Omental fat pad (tissue), 4 donors: ENCODE results near the gene ROM1. TPM values are rescaled to one million over a fixed set of nuclear protein-coding genes. Genes with fewer than 3 reads are reported as not detected.

Experiments used
- ATAC-seq: fragments of 150-250 bp; one replicate; pipeline ENCODE4 v1.9.1; 2016; ENCODE audit warnings: mild to moderate bottlenecking, moderate library complexity; ENCODE audit not compliant: low FRiP score
- DNase-seq: peaks from one replicate; pipeline ENCODE4 v3.0.0-alpha.2; 2019; ENCODE audit warnings: low spot score
- total RNA-seq, 4 donors: library from RNA; depleted of rRNA; stranded (reverse); fragments of >200 nt; gene quantifications; one replicate each; pipeline ENCODE4 v1.1.0, GENCODE V29; 2016
- TF ChIP-seq, protein P1 (sequence below), 3 donors: fragments of 450-650 bp; IDR thresholded peaks; one replicate each; pipeline ENCODE4 v1.5.1; 2016 to 2017; ENCODE audit warnings: antibody characterized with exemption in 3 of 3, mild to moderate bottlenecking in 3 of 3, moderate library complexity in 2 of 3

Gene ROM1
- total RNA-seq, 4 donors from 2014 or later: 7.9 to 12.7 (median 11.4) TPM

DNA sequence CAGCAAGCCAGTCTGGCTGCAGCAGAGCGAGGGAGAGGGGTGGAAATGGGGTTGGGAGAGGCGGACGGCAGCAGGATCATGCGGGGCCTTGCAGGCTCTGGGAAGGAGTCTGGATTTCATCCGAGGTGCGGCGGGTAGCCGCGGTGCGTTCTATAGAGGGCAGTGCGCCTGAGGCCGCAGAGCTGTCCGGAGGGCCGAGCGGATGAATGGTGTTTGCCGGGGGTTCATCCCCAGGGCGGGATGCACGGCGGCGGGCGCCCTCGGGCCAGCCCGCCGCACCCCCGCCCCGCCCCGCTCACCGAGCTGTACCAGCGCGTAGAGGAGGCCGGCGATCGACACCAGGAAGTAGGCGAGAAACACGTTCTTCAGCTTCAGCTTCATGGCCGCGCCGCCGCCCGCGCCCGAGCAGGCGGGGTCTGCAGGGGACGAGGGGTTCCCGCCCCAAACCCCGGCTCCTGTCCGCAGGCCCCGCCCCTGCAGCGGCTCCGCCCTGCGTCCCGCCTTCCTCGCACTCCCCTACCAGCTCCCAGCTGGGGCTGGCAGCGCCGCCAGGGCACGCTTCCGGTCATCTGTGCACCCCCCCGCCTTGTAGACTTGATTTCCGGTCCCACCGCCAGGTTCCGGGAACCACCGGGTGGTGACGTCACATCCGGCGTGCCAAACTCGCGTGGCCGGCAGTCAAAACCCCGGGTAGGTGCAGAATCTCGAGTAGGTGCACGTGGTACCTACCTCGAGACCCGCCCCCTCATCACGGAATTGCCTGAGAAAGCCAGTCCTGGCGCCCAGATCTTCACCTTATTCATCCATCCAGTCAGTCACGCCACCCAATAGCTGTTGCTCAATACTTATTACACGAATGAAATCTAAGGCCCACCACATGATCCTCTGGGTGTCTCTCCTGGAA lies 8.8 kb downstream of the ROM1 start, which contains the start of gene B3GAT3:
TSS of gene B3GAT3 (minus strand) at position 420 of the 904 bp plus-strand sequence. CDS start at position 381, 39 bp downstream.
- TF ChIP-seq, protein P1, sequence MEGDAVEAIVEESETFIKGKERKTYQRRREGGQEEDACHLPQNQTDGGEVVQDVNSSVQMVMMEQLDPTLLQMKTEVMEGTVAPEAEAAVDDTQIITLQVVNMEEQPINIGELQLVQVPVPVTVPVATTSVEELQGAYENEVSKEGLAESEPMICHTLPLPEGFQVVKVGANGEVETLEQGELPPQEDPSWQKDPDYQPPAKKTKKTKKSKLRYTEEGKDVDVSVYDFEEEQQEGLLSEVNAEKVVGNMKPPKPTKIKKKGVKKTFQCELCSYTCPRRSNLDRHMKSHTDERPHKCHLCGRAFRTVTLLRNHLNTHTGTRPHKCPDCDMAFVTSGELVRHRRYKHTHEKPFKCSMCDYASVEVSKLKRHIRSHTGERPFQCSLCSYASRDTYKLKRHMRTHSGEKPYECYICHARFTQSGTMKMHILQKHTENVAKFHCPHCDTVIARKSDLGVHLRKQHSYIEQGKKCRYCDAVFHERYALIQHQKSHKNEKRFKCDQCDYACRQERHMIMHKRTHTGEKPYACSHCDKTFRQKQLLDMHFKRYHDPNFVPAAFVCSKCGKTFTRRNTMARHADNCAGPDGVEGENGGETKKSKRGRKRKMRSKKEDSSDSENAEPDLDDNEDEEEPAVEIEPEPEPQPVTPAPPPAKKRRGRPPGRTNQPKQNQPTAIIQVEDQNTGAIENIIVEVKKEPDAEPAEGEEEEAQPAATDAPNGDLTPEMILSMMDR (IDR thresholded peaks at IDR 0.05): no peak
- DNase-seq: peak; percentile 96
- peak; percentile 98 for ATAC-seq

DNA sequence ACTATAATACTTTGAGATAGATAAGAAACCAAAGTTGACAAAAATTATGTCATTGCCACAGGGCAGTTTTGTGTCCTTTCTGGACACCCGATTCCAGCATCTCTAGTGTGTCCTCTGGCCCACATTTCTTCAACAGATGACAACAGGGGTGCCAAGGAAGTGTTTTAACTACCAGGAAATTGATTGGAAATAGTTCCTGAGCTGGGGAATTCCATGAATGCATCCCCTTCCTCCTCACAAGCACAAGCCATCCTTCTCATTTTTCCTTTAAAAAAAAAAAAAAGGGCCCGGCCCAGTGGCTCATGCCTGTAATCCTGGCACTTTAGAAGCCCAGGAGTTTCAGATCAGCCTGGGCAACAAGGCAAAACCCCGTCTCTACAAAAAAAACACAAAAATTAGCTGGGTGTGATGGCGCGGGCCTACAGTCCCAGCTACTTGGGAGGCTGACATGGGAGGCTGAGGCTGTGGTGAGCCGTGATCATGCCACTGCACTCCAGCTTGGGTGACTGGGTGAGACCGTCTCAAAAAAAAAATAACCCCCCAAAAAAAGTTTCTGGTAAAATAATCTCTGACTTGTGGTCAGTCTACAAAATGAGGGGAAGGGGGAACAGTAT lies 9.5 kb downstream of the ROM1 start:
- DNase-seq (no peak), ATAC-seq (peak; percentile 0)
- TF ChIP-seq, protein P1 (IDR thresholded peaks at IDR 0.05): no peak

DNA sequence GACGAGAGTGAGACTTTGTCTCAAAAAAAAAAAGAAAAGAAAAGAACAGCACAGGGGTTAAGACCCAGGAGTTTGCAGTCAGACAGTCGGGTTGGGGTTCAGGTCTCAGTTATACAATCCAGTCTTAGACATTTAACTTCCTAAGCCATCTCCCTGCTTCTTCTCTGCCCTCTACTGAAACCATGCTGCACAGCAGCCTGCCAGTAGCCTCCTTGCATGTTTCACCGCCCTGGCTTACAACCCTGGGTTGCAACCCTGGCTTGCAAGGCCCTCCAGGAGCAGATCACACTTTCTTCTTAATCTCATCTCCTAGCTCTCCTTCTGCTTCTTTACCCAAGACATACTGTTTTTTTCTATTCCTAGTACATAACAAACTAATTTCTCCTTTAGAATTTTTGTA lies 14.7 kb downstream of the ROM1 start:
- TF ChIP-seq, protein P1 (IDR thresholded peaks at IDR 0.05): no peak
- ATAC-seq: no peak
- no peak for DNase-seq

DNA sequence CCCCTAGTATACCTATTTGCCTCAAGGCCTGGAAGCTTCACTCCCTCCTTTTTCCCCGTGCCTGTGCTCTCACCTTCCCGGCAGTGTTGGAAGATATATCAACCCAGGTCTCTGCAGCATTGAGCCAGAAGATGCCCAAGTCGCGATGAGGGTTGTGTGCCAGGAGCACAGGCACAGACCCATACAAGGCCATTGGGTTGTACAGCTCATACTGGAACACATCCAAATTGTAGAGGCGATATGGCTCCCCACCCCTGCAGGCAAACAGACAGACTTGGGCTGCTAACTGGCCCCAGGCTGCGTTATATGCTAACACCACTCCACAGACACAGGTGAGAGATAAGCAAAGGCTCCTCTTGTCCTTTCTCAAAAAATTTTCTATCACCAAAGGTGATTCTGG lies 19.4 kb downstream of the ROM1 start:
- TF ChIP-seq, protein P1 (IDR thresholded peaks at IDR 0.05): no peak
- no peak for DNase-seq
- no peak for ATAC-seq

GRCh38 chr11:62644220-62644619 lies 31.2 kb downstream of the ROM1 start:
- DNase-seq: no peak
- no peak for ATAC-seq
- TF ChIP-seq, protein P1 (IDR thresholded peaks at IDR 0.05): no peak

- TF ChIP-seq, protein P1 (IDR thresholded peaks at IDR 0.05): no peak
- DNase-seq (no peak), ATAC-seq (no peak)
Measured at GRCh38 chr11:62645671-62645945, 32.6 kb downstream of the ROM1 start.
